ENCODE results near the gene FANCL.

DNA sequence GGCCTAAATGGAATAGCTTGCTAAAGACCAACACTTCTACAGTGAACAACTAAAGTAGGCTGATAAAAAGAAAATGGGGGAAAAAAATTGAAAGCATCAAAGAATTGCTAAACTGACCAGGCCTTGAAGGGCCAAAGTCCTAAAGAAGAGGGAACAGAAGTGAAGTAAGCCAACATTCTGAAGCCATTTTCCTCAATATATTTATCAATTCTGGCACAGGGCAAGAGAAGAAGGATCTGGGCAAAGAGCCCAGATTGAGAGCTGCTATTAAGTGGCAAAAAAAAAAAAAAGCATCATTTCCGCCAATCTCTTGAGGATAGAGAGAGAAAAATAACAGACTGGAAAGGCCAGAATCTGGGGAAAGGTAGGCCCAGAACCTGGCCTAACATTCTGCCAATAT lies 25.7 kb downstream of the FANCL start:
- TF ChIP-seq POLR2AphosphoS5 (IDR thresholded peaks at IDR 0.05; ENCODE audit: control insufficient read depth, insufficient read depth, low read depth, low read length) (no peak), ZNF212 (CRISPR knock-in tag; IDR thresholded peaks at IDR 0.05) (no peak), LARP7 (IDR thresholded peaks at IDR 0.05) (no peak), ATF2 (CRISPR knock-in tag; IDR thresholded peaks at IDR 0.05) (no peak), SP1 (CRISPR knock-in tag; IDR thresholded peaks at IDR 0.05) (no peak), ZBTB40 (IDR thresholded peaks at IDR 0.05) (no peak), ZBTB40 (CRISPR knock-in tag; IDR thresholded peaks at IDR 0.05) (no peak), ZNF274 (IDR thresholded peaks at IDR 0.05; ENCODE audit: borderline replicate concordance, low read depth, low read length) (no peak), ATF1 (CRISPR knock-in tag; IDR thresholded peaks at IDR 0.05) (no peak), ATF1 (tag; IDR thresholded peaks at IDR 0.05) (no peak)
- TF ChIP-seq, protein P1, sequence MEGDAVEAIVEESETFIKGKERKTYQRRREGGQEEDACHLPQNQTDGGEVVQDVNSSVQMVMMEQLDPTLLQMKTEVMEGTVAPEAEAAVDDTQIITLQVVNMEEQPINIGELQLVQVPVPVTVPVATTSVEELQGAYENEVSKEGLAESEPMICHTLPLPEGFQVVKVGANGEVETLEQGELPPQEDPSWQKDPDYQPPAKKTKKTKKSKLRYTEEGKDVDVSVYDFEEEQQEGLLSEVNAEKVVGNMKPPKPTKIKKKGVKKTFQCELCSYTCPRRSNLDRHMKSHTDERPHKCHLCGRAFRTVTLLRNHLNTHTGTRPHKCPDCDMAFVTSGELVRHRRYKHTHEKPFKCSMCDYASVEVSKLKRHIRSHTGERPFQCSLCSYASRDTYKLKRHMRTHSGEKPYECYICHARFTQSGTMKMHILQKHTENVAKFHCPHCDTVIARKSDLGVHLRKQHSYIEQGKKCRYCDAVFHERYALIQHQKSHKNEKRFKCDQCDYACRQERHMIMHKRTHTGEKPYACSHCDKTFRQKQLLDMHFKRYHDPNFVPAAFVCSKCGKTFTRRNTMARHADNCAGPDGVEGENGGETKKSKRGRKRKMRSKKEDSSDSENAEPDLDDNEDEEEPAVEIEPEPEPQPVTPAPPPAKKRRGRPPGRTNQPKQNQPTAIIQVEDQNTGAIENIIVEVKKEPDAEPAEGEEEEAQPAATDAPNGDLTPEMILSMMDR (IDR thresholded peaks at IDR 0.05 in 2 of 3, conservative IDR thresholded peaks at IDR 0.05 in 1 of 3; ENCODE audit: insufficient read depth in 2 of 3, low read depth in 1 of 3, low read length in 3 of 3) = no peak
- TF ChIP-seq, protein P2, sequence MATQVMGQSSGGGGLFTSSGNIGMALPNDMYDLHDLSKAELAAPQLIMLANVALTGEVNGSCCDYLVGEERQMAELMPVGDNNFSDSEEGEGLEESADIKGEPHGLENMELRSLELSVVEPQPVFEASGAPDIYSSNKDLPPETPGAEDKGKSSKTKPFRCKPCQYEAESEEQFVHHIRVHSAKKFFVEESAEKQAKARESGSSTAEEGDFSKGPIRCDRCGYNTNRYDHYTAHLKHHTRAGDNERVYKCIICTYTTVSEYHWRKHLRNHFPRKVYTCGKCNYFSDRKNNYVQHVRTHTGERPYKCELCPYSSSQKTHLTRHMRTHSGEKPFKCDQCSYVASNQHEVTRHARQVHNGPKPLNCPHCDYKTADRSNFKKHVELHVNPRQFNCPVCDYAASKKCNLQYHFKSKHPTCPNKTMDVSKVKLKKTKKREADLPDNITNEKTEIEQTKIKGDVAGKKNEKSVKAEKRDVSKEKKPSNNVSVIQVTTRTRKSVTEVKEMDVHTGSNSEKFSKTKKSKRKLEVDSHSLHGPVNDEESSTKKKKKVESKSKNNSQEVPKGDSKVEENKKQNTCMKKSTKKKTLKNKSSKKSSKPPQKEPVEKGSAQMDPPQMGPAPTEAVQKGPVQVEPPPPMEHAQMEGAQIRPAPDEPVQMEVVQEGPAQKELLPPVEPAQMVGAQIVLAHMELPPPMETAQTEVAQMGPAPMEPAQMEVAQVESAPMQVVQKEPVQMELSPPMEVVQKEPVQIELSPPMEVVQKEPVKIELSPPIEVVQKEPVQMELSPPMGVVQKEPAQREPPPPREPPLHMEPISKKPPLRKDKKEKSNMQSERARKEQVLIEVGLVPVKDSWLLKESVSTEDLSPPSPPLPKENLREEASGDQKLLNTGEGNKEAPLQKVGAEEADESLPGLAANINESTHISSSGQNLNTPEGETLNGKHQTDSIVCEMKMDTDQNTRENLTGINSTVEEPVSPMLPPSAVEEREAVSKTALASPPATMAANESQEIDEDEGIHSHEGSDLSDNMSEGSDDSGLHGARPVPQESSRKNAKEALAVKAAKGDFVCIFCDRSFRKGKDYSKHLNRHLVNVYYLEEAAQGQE (IDR thresholded peaks at IDR 0.05; ENCODE audit: borderline replicate concordance) = no peak
- TF ChIP-seq, protein P2 (CRISPR knock-in tag; IDR thresholded peaks at IDR 0.05; ENCODE audit: low read depth) = no peak

All from K562 (cell line).